Body of pancreas (tissue), 4 donors: ENCODE measurements around the gene NHLH1. TPM values are rescaled to one million over a fixed set of nuclear protein-coding genes. Genes with fewer than 3 reads are reported as not detected.
"Not testable (repeated sequence)": the region's sequence is repeated elsewhere in the genome, so short reads cannot be mapped to it uniquely, and the experiment has no call there.

Source experiments
- ATAC-seq: fragments of 150-250 bp; one replicate; pipeline ENCODE4 v1.9.1; 2016
- DNase-seq, 4 donors: peaks; one replicate each; pipeline ENCODE4 v3.0.0-alpha.2; 2019
- H3K27ac ChIP-seq, 4 donors: fragments of 200-600 bp; sonication (generic); 1 replicate in 3 of 4; 2 replicates in 1 of 4; pipeline versions ENCODE4 v1.5.1 to v1.6.1; 2016 to 2019; ENCODE audit warnings: mild to moderate bottlenecking in 1 of 4, mixed read lengths in 1 of 4, moderate library complexity in 1 of 4
- H3K27me3 ChIP-seq, 2 donors: fragments of 200-600 bp; sonication (generic); one replicate each; pipeline ENCODE4 v1.6.0; 2016; ENCODE audit warnings: mild to moderate bottlenecking in 1 of 2
- H3K36me3 ChIP-seq, 2 donors: fragments of 200-600 bp; sonication (generic); replicated peaks in 1 of 2; 2 replicates each; pipeline ENCODE4 v1.5.1; 2016; ENCODE audit warnings: low read depth in 2 of 2; ENCODE audit not compliant: insufficient read depth in 1 of 2
- H3K4me1 ChIP-seq: fragments of 200-600 bp; sonication (generic); one replicate; pipeline ENCODE4 v1.6.0; 2016
- H3K4me3 ChIP-seq, 2 donors: fragments of 200-600 bp; sonication (generic); 1 replicate in 1 of 2; 2 replicates in 1 of 2; pipeline ENCODE4 v1.5.1; 2016 to 2019
- H3K9me3 ChIP-seq, 3 donors: fragments of 200-600 bp; sonication (generic); 1 replicate in 2 of 3; 2 replicates in 1 of 3; pipeline ENCODE4 v1.5.1; 2016
- CTCF ChIP-seq, 7 experiments: fragments of 450-650 bp in 4 of 7; fragments of 200-600 bp in 3 of 7; sonication (generic) in 3 of 7; IDR thresholded peaks; one replicate each; pipeline ENCODE4 v1.5.1; 2016 to 2019; ENCODE audit warnings: antibody characterized with exemption in 7 of 7
- POLR2A ChIP-seq, 3 donors: fragments of 450-650 bp; IDR thresholded peaks; one replicate each; pipeline ENCODE4 v1.6.1; 2016; ENCODE audit warnings: antibody characterized with exemption in 3 of 3, mild to moderate bottlenecking in 2 of 3
- WGBS, 2 donors: methylation state at CpG; one replicate each; pipeline ENCODE4 v1.1.5; 2017; 5-methylcytosine and 5-hydroxymethylcytosine counted together
- intact Hi-C: fragments of 100-400 bp; cut with DNase I; formaldehyde crosslinking; loops from one replicate; pipeline ENCODE4 v1.15.1; 2023
- total RNA-seq, 2 donors: library from RNA; depleted of rRNA; stranded (reverse); fragments of >200 nt; gene quantifications; one replicate each; pipeline ENCODE4 v1.1.0, GENCODE V29; 2016

The NHLH1 gene
- total RNA-seq, 2 donors from 2014 or later, result not detected

GRCh38 chr1:160374306-160375110, 7.6 kb downstream of the NHLH1 start:
- Histone ChIP-seq H3K27me3 (no peaks in the 10 kb centered on the region), H3K9me3 (no peaks in the 10 kb centered on the region), H3K27ac (peak overlapping the region in 3 of 4 donors; percentile 8 to 64 (median 58)), H3K4me1 (peaks cover 9% of the 10 kb centered on the region), H3K4me3 (no peak overlapping the region), H3K36me3 (no peaks in the 10 kb centered on the region)
- DNase-seq (no peak), ATAC-seq (no peak)
- TF ChIP-seq CTCF (IDR thresholded peaks at IDR 0.05) (no peak), POLR2A (IDR thresholded peaks at IDR 0.05) (no peak)
- 56 to 67% methylated on average over 6 of the region's 6 CpGs for WGBS, 2 donors
- intact Hi-C loops, result loop anchor here (10.0 kb wide), 1 partner anchor 270 kb away; no protein-coding TSS in a partner anchor

GRCh38 chr1:160375788-160376524, 9.1 kb downstream of the NHLH1 start:
- intact Hi-C loops, result loop anchor here (10.0 kb wide), 1 partner anchor 271 kb away; no protein-coding TSS in a partner anchor
- 26 to 33% methylated on average over 7 to 9 of the region's 9 CpGs for WGBS, 2 donors

GRCh38 chr1:160376525-160377131, 9.8 kb downstream of the NHLH1 start:
- TF ChIP-seq CTCF (IDR thresholded peaks at IDR 0.05) (peak; percentile 69 to 98 (median 93)), POLR2A (IDR thresholded peaks at IDR 0.05) (no peak)
- H3K4me1 ChIP-seq, result peaks cover 9% of the 10 kb centered on the region
- H3K27ac ChIP-seq, result peak overlapping the region in 2 of 4 donors; percentile 58 to 64
- H3K36me3 ChIP-seq, result no peaks in the 10 kb centered on the region
- intact Hi-C loops, result loop anchor here (10.0 kb wide), 1 partner anchor 272 kb away; no protein-coding TSS in a partner anchor
- no peaks in the 10 kb centered on the region for H3K9me3 ChIP-seq
- ATAC-seq (peak; percentile 83), DNase-seq (peak; percentile 28 to 59 (median 36))
- 5 to 10% methylated on average over 5 of the region's 5 CpGs for WGBS, 2 donors
- H3K4me3 ChIP-seq, result no peak overlapping the region
- H3K27me3 ChIP-seq, result no peaks in the 10 kb centered on the region

More at GRCh38 chr1:160375788-160376524, 9.1 kb downstream of the NHLH1 start:
- Histone ChIP-seq H3K4me3 (no peak overlapping the region), H3K27ac (peak overlapping the region in 2 of 4 donors; percentile 58 to 64), H3K27me3 (no peaks in the 10 kb centered on the region), H3K9me3 (no peaks in the 10 kb centered on the region), H3K4me1 (peaks cover 9% of the 10 kb centered on the region), H3K36me3 (no peaks in the 10 kb centered on the region)
- ATAC-seq, result peak; percentile 33
- no peak for TF ChIP-seq POLR2A (IDR thresholded peaks at IDR 0.05)
- TF ChIP-seq CTCF (IDR thresholded peaks at IDR 0.05), result no peak
- DNase-seq, result peak in 1 of 4 donors; percentile 7

- 73 to 76% methylated on average over 7 of the region's 7 CpGs for WGBS, 2 donors
- TF ChIP-seq POLR2A (IDR thresholded peaks at IDR 0.05) (no peak), CTCF (IDR thresholded peaks at IDR 0.05) (no peak)
- Histone ChIP-seq H3K9me3 (no peaks in the 10 kb centered on the region), H3K27ac (no peak overlapping the region), H3K27me3 (no peaks in the 10 kb centered on the region), H3K4me1 (peaks cover 9% of the 10 kb centered on the region), H3K36me3 (no peaks in the 10 kb centered on the region), H3K4me3 (no peak overlapping the region)
- ATAC-seq, result no peak
- DNase-seq, result no peak
- intact Hi-C loops, result loop anchor here (10.0 kb wide), 1 partner anchor 273 kb away; no protein-coding TSS in a partner anchor
Measured at GRCh38 chr1:160377585-160378206, 10.8 kb downstream of the NHLH1 start.

- H3K9me3 ChIP-seq, H3K27me3 ChIP-seq, H3K36me3 ChIP-seq, DNase-seq, ATAC-seq, intact Hi-C loops, H3K27ac ChIP-seq, H3K4me3 ChIP-seq, H3K4me1 ChIP-seq: not testable (repeated sequence)
- WGBS, 2 donors, result 91 to 98% methylated on average over 2 of the region's 2 CpGs
Measured at GRCh38 chr1:160384812-160385211, 17.9 kb downstream of the NHLH1 start.

GRCh38 chr1:160388406-160388805, 21.5 kb downstream of the NHLH1 start:
- intact Hi-C loops, H3K27me3 ChIP-seq, H3K4me3 ChIP-seq, H3K36me3 ChIP-seq, H3K4me1 ChIP-seq, DNase-seq, H3K9me3 ChIP-seq, H3K27ac ChIP-seq, ATAC-seq: not testable (repeated sequence)
- 53 to 64% methylated on average over 4 of the region's 4 CpGs for WGBS, 2 donors
